ENCODE data around the gene FGF16.
A peak's percentile ranks its signal among the peaks of the same experiment; 100 is the strongest.
"Not testable (repeated sequence)": the region's sequence is repeated elsewhere in the genome, so short reads cannot be mapped to it uniquely, and the experiment has no call there.

Gene FGF16

GRCh38 chrX:77447653-77448569 is 722 bp downstream of the FGF16 start:
- DNase-seq: no peak

GRCh38 chrX:77450415-77450814 is 3.2 kb downstream of the FGF16 start:
- DNase-seq: no peak

GRCh38 chrX:77450996-77451395 is 3.8 kb downstream of the FGF16 start:
- DNase-seq: peak in 1 of 3 donors; percentile 26

GRCh38 chrX:77453190-77453589 is 6.0 kb downstream of the FGF16 start:
- no peak for DNase-seq

- no peak for DNase-seq
These were observed 8.2 kb downstream of the FGF16 start for GRCh38 chrX:77455437-77455836.

GRCh38 chrX:77484045-77484444 is 36.9 kb downstream of the FGF16 start:
- DNase-seq: no peak

- no peak for DNase-seq
These were observed 46.7 kb downstream of the FGF16 start for GRCh38 chrX:77493677-77494553.

- DNase-seq: not testable (repeated sequence)
These were observed 53.0 kb downstream of the FGF16 start for GRCh38 chrX:77500164-77500563.

GRCh38 chrX:77502951-77503525 is 55.8 kb downstream of the FGF16 start:
- DNase-seq: no peak

GRCh38 chrX:77505227-77505626 is 58.0 kb downstream of the FGF16 start:
- DNase-seq: peak; percentile 5 to 38 (median 19)
